ENCODE measurements around the gene SCUBE1. TPM values are rescaled to one million over a fixed set of nuclear protein-coding genes. Genes with fewer than 3 reads are reported as not detected.

SCUBE1 gene
- total and polyA plus RNA-seq, 2 donors (not counting 3 experiments of a cell fraction or from before 2014, with no cell fraction given): 0.07 TPM; not detected in 1

DNA sequence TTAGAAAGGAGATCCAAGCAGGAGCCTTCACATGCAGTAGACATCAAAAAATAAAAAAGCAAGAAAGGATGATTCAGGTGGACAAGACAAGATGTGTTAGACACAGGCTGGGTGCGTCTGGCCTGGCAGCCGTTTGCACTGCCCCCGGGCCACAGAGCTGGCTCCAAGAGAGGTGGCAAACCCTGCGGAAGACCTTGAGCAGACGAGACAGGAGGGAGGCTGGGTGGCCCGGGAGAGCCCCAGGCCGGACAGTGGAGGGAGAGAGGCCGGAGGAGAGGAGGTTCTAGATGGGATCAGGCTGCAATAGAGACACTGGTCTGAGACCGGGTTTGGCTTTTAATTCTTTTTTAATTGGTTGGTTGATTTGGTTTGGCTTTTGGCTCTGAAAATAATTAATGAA, 86.6 kb downstream of the SCUBE1 start:
- CTCF ChIA-PET: no interaction called here
- H3K27ac ChIP-seq (ENCODE audit: insufficient read depth, low read depth, low read length): no peak overlapping the region
- no peaks in the 10 kb centered on the region for H3K9me3 ChIP-seq (replicated peaks; ENCODE audit: control insufficient read depth, insufficient read depth, low read length)
- FAIRE-seq: no peak
- DNase-seq (ENCODE audit: low read depth, low spot score): no peak
- TF ChIP-seq, protein P1, sequence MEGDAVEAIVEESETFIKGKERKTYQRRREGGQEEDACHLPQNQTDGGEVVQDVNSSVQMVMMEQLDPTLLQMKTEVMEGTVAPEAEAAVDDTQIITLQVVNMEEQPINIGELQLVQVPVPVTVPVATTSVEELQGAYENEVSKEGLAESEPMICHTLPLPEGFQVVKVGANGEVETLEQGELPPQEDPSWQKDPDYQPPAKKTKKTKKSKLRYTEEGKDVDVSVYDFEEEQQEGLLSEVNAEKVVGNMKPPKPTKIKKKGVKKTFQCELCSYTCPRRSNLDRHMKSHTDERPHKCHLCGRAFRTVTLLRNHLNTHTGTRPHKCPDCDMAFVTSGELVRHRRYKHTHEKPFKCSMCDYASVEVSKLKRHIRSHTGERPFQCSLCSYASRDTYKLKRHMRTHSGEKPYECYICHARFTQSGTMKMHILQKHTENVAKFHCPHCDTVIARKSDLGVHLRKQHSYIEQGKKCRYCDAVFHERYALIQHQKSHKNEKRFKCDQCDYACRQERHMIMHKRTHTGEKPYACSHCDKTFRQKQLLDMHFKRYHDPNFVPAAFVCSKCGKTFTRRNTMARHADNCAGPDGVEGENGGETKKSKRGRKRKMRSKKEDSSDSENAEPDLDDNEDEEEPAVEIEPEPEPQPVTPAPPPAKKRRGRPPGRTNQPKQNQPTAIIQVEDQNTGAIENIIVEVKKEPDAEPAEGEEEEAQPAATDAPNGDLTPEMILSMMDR (IDR thresholded peaks at IDR 0.05; ENCODE audit: extremely low read depth in 1 of 2, insufficient read depth in 1 of 2, low read depth in 1 of 2, low read length in 2 of 2): no peak
- TF ChIP-seq POLR2AphosphoS5 (IDR thresholded peaks at IDR 0.05; ENCODE audit: insufficient read depth, low read depth, low read length) (no peak), MYC (IDR thresholded peaks at IDR 0.05; ENCODE audit: low read depth, low read length) (no peak), JUN (IDR thresholded peaks at IDR 0.05; ENCODE audit: borderline replicate concordance, insufficient read depth, insufficient read length, low read depth) (no peak), POLR2A (IDR thresholded peaks at IDR 0.05; ENCODE audit: low read depth, low read length) (no peak), FOS (IDR thresholded peaks at IDR 0.05; ENCODE audit: borderline replicate concordance, insufficient read depth, low read length) (no peak), EZH2 (IDR thresholded peaks at IDR 0.05; ENCODE audit: borderline replicate concordance, low read depth, low read length, severe bottlenecking) (no peak), GATA2 (IDR thresholded peaks at IDR 0.05; ENCODE audit: insufficient read depth, insufficient read length, low read depth, low read length) (no peak)
- TF ChIP-seq, protein P2, sequence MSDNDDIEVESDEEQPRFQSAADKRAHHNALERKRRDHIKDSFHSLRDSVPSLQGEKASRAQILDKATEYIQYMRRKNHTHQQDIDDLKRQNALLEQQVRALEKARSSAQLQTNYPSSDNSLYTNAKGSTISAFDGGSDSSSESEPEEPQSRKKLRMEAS (IDR thresholded peaks at IDR 0.05; ENCODE audit: insufficient read depth, insufficient read length): no peak
- H3K36me3 ChIP-seq (ENCODE audit: control insufficient read depth in 2 of 2, extremely low read depth in 1 of 2, insufficient read depth in 2 of 2, low read length in 2 of 2): no peaks in the 10 kb centered on the region
- no peak overlapping the region for H2AFZ ChIP-seq (ENCODE audit: low read depth, low read length)
- H3K4me3 ChIP-seq (replicated peaks in 1 of 3; ENCODE audit: insufficient read depth in 1 of 3, low read depth in 1 of 3, low read length in 3 of 3): no peak overlapping the region
- no peaks in the 10 kb centered on the region for H3K79me2 ChIP-seq (ENCODE audit: control insufficient read depth, insufficient read depth, low read length)
- no peaks in the 10 kb centered on the region for H4K20me1 ChIP-seq (replicated peaks; ENCODE audit: control insufficient read depth, extremely low read depth, insufficient read depth, low read length)
- no peak overlapping the region for H3K9ac ChIP-seq (replicated peaks; ENCODE audit: extremely low read depth, insufficient read depth, low read length)
- POLR2A ChIA-PET: no interaction called here
- no peaks in the 10 kb centered on the region for H3K27me3 ChIP-seq (ENCODE audit: control insufficient read depth in 2 of 2, insufficient read depth in 2 of 2, low read length in 2 of 2)
- no peaks in the 10 kb centered on the region for H3K4me1 ChIP-seq (ENCODE audit: control insufficient read depth, extremely low read depth, insufficient read depth, low read length)
- dilution Hi-C loops (cut with MboI; ENCODE audit: extremely low pct_ligation_motif_present, low sequenced_read_pairs) (no loop called here), intact Hi-C loops (cut with micrococcal nuclease) (no loop called here)
- no peak overlapping the region for H3K4me2 ChIP-seq (ENCODE audit: insufficient read depth, low read length)
- BruUV-seq (replicated peaks): no TSS peak
- H3K9me1 ChIP-seq (replicated peaks; ENCODE audit: control insufficient read depth, extremely low read depth, insufficient read depth, low read length): no peaks in the 10 kb centered on the region

All from endothelial cell of umbilical vein (primary cell).